HG03139 (cell line): Measurements from ENCODE around the gene UNC13D.

ENCODE experiments used
- ATAC-seq: cut with Tn5 transposase; IDR thresholded peaks from one replicate; pipeline ENCODE4 v1.9.1; 2021; ENCODE audit not compliant: unreplicated experiment

Gene UNC13D

GRCh38 chr17:75835654-75835987, 8.6 kb downstream of the UNC13D start:
- no peak for ATAC-seq

- no peak for ATAC-seq
Measured at GRCh38 chr17:75834928-75835653, 9.1 kb downstream of the UNC13D start.

GRCh38 chr17:75834279-75834920, 9.8 kb downstream of the UNC13D start:
- no peak for ATAC-seq

- no peak for ATAC-seq
Measured at GRCh38 chr17:75832652-75833400, 11.4 kb downstream of the UNC13D start.

GRCh38 chr17:75832164-75832651, 12.0 kb downstream of the UNC13D start:
- ATAC-seq, result no peak

GRCh38 chr17:75831032-75831571, 13.1 kb downstream of the UNC13D start:
- ATAC-seq, result no peak

GRCh38 chr17:75830164-75831031, 13.8 kb downstream of the UNC13D start:
- ATAC-seq, result no peak

- ATAC-seq, result no peak
Measured at GRCh38 chr17:75829747-75830146, 14.5 kb downstream of the UNC13D start.

- no peak for ATAC-seq
Measured at GRCh38 chr17:75828741-75829140, 15.5 kb downstream of the UNC13D start.

- ATAC-seq, result no peak
Measured at GRCh38 chr17:75828076-75828400, 16.2 kb downstream of the UNC13D start.

- ATAC-seq, result no peak
Measured at GRCh38 chr17:75827308-75828075, 16.7 kb downstream of the UNC13D start.

- ATAC-seq, result no peak
Measured at GRCh38 chr17:75826561-75827307, 17.5 kb downstream of the UNC13D start.

- ATAC-seq, result no peak
Measured at GRCh38 chr17:75825748-75826370, 18.3 kb downstream of the UNC13D start.

- no peak for ATAC-seq
Measured at GRCh38 chr17:75825149-75825552, 19.1 kb downstream of the UNC13D start.

GRCh38 chr17:75824666-75825065, 19.5 kb downstream of the UNC13D start:
- ATAC-seq, result no peak

GRCh38 chr17:75824050-75824552, 20.1 kb downstream of the UNC13D start:
- ATAC-seq, result no peak

GRCh38 chr17:75823257-75824041, 20.8 kb downstream of the UNC13D start:
- ATAC-seq, result no peak

- ATAC-seq, result no peak
Measured at GRCh38 chr17:75822800-75823166, 21.4 kb downstream of the UNC13D start.
